Body of pancreas (tissue), 4 donors: Measurements from ENCODE around the gene TMEM244. TPM values are rescaled to one million over a fixed set of nuclear protein-coding genes. Genes with fewer than 3 reads are reported as not detected.

Experiments
- ATAC-seq: fragments of 150-250 bp; one replicate; pipeline ENCODE4 v1.9.1; 2016
- DNase-seq, 4 donors: peaks; one replicate each; pipeline ENCODE4 v3.0.0-alpha.2; 2019
- H3K27ac ChIP-seq, 4 donors: fragments of 200-600 bp; sonication (generic); 1 replicate in 3 of 4; 2 replicates in 1 of 4; pipeline versions ENCODE4 v1.5.1 to v1.6.1; 2016 to 2019; ENCODE audit warnings: mild to moderate bottlenecking in 1 of 4, mixed read lengths in 1 of 4, moderate library complexity in 1 of 4
- H3K27me3 ChIP-seq, 2 donors: fragments of 200-600 bp; sonication (generic); one replicate each; pipeline ENCODE4 v1.6.0; 2016; ENCODE audit warnings: mild to moderate bottlenecking in 1 of 2
- H3K36me3 ChIP-seq, 2 donors: fragments of 200-600 bp; sonication (generic); replicated peaks in 1 of 2; 2 replicates each; pipeline ENCODE4 v1.5.1; 2016; ENCODE audit warnings: low read depth in 2 of 2; ENCODE audit not compliant: insufficient read depth in 1 of 2
- H3K4me1 ChIP-seq: fragments of 200-600 bp; sonication (generic); one replicate; pipeline ENCODE4 v1.6.0; 2016
- H3K4me3 ChIP-seq, 2 donors: fragments of 200-600 bp; sonication (generic); 1 replicate in 1 of 2; 2 replicates in 1 of 2; pipeline ENCODE4 v1.5.1; 2016 to 2019
- H3K9me3 ChIP-seq, 3 donors: fragments of 200-600 bp; sonication (generic); 1 replicate in 2 of 3; 2 replicates in 1 of 3; pipeline ENCODE4 v1.5.1; 2016
- CTCF ChIP-seq, 7 experiments: fragments of 450-650 bp in 4 of 7; fragments of 200-600 bp in 3 of 7; sonication (generic) in 3 of 7; IDR thresholded peaks; one replicate each; pipeline ENCODE4 v1.5.1; 2016 to 2019; ENCODE audit warnings: antibody characterized with exemption in 7 of 7
- POLR2A ChIP-seq, 3 donors: fragments of 450-650 bp; IDR thresholded peaks; one replicate each; pipeline ENCODE4 v1.6.1; 2016; ENCODE audit warnings: antibody characterized with exemption in 3 of 3, mild to moderate bottlenecking in 2 of 3
- WGBS, 2 donors: methylation state at CpG; one replicate each; pipeline ENCODE4 v1.1.5; 2017; 5-methylcytosine and 5-hydroxymethylcytosine counted together
- intact Hi-C: fragments of 100-400 bp; cut with DNase I; formaldehyde crosslinking; loops from one replicate; pipeline ENCODE4 v1.15.1; 2023
- total RNA-seq, 2 donors: library from RNA; depleted of rRNA; stranded (reverse); fragments of >200 nt; gene quantifications; one replicate each; pipeline ENCODE4 v1.1.0, GENCODE V29; 2016

Gene TMEM244
- total RNA-seq, 2 donors from 2014 or later = not detected

- no peaks in the 10 kb centered on the region for H3K27me3 ChIP-seq
- no peak overlapping the region for H3K27ac ChIP-seq
- H3K9me3 ChIP-seq = no peaks in the 10 kb centered on the region
- H3K36me3 ChIP-seq = no peaks in the 10 kb centered on the region
- DNase-seq = no peak
- ATAC-seq = no peak
- TF ChIP-seq CTCF (IDR thresholded peaks at IDR 0.05) (no peak), POLR2A (IDR thresholded peaks at IDR 0.05) (no peak)
- WGBS, 2 donors = 20 to 35% methylated on average over 4 of the region's 4 CpGs
- no peak overlapping the region for H3K4me3 ChIP-seq
- H3K4me1 ChIP-seq = no peaks in the 10 kb centered on the region
- intact Hi-C loops = no loop called here
These were observed 29.6 kb upstream of the TMEM244 start for GRCh38 chr6:129890701-129891100.

- Histone ChIP-seq H3K27me3 (no peaks in the 10 kb centered on the region), H3K36me3 (no peaks in the 10 kb centered on the region), H3K4me3 (no peak overlapping the region), H3K27ac (no peak overlapping the region), H3K9me3 (no peaks in the 10 kb centered on the region), H3K4me1 (no peaks in the 10 kb centered on the region)
- ATAC-seq (no peak), DNase-seq (peak in 1 of 4 donors; percentile 4)
- 36 to 39% methylated on average over 2 of the region's 2 CpGs for WGBS, 2 donors
- TF ChIP-seq POLR2A (IDR thresholded peaks at IDR 0.05) = no peak
- TF ChIP-seq CTCF (IDR thresholded peaks at IDR 0.05) = no peak
- intact Hi-C loops = no loop called here
These were observed 29.0 kb upstream of the TMEM244 start for GRCh38 chr6:129890164-129890563.

- DNase-seq = no peak
- no peak for ATAC-seq
- no peak for TF ChIP-seq CTCF (IDR thresholded peaks at IDR 0.05)
- TF ChIP-seq POLR2A (IDR thresholded peaks at IDR 0.05) = no peak
- no peaks in the 10 kb centered on the region for H3K4me1 ChIP-seq
- H3K36me3 ChIP-seq = no peaks in the 10 kb centered on the region
- no peak overlapping the region for H3K4me3 ChIP-seq
- 71 to 85% methylated on average over 1 of the region's 1 CpG for WGBS, 2 donors
- intact Hi-C loops = no loop called here
- H3K27ac ChIP-seq = no peak overlapping the region
- no peaks in the 10 kb centered on the region for H3K27me3 ChIP-seq
- H3K9me3 ChIP-seq = no peaks in the 10 kb centered on the region
These were observed 28.5 kb upstream of the TMEM244 start for GRCh38 chr6:129889580-129889979.

GRCh38 chr6:129886401-129887155 is 25.5 kb upstream of the TMEM244 start:
- Histone ChIP-seq H3K27ac (no peak overlapping the region), H3K9me3 (no peaks in the 10 kb centered on the region), H3K4me1 (no peaks in the 10 kb centered on the region), H3K4me3 (no peak overlapping the region), H3K27me3 (no peaks in the 10 kb centered on the region), H3K36me3 (no peaks in the 10 kb centered on the region)
- 54 to 70% methylated on average over 4 of the region's 4 CpGs for WGBS, 2 donors
- no peak for TF ChIP-seq CTCF (IDR thresholded peaks at IDR 0.05)
- no peak for TF ChIP-seq POLR2A (IDR thresholded peaks at IDR 0.05)
- ATAC-seq = no peak
- intact Hi-C loops = no loop called here
- no peak for DNase-seq

GRCh38 chr6:129884211-129884610 is 23.1 kb upstream of the TMEM244 start:
- H3K27me3 ChIP-seq = no peaks in the 10 kb centered on the region
- no peaks in the 10 kb centered on the region for H3K9me3 ChIP-seq
- intact Hi-C loops = no loop called here
- H3K27ac ChIP-seq = no peak overlapping the region
- TF ChIP-seq CTCF (IDR thresholded peaks at IDR 0.05) (no peak), POLR2A (IDR thresholded peaks at IDR 0.05) (no peak)
- no peaks in the 10 kb centered on the region for H3K4me1 ChIP-seq
- WGBS, 2 donors = 51 to 58% methylated on average over 1 of the region's 1 CpG
- ATAC-seq = no peak
- DNase-seq = no peak
- no peaks in the 10 kb centered on the region for H3K36me3 ChIP-seq
- no peak overlapping the region for H3K4me3 ChIP-seq
